Adipose tissue (tissue), 3 donors: Measurements from ENCODE around the gene IFFO2. TPM values are rescaled to one million over a fixed set of nuclear protein-coding genes. Genes with fewer than 3 reads are reported as not detected.

Source experiments
- H3K27ac ChIP-seq: one replicate; pipeline ENCODE4 v1.5.1; 2013; ENCODE audit warnings: low read depth, low read length
- WGBS, 3 donors: extraction: QIAGEN DNeasy Blood & Tissue Kit; methylation state at CpG; one replicate each; pipeline ENCODE4 v1.1.7; 2013; 5-methylcytosine and 5-hydroxymethylcytosine counted together
- polyA plus RNA-seq, 3 donors: library from polyadenylated mRNA; stranded (reverse); fragments of 200-250 nt; gene quantifications; one replicate each; pipeline ENCODE4 v1.2.3, GENCODE V29; 2013
- donor health status: healthy with polysubstance abuse.
- donor health status: Bipolar disorder and iron deficiency.
- donor health status: healthy.

The IFFO2 gene
- polyA plus RNA-seq = 10 to 100 TPM in 1 of 3 donors, 1 to 10 TPM in 2; 3.3 to 10.3 (median 6.2) TPM

DNA sequence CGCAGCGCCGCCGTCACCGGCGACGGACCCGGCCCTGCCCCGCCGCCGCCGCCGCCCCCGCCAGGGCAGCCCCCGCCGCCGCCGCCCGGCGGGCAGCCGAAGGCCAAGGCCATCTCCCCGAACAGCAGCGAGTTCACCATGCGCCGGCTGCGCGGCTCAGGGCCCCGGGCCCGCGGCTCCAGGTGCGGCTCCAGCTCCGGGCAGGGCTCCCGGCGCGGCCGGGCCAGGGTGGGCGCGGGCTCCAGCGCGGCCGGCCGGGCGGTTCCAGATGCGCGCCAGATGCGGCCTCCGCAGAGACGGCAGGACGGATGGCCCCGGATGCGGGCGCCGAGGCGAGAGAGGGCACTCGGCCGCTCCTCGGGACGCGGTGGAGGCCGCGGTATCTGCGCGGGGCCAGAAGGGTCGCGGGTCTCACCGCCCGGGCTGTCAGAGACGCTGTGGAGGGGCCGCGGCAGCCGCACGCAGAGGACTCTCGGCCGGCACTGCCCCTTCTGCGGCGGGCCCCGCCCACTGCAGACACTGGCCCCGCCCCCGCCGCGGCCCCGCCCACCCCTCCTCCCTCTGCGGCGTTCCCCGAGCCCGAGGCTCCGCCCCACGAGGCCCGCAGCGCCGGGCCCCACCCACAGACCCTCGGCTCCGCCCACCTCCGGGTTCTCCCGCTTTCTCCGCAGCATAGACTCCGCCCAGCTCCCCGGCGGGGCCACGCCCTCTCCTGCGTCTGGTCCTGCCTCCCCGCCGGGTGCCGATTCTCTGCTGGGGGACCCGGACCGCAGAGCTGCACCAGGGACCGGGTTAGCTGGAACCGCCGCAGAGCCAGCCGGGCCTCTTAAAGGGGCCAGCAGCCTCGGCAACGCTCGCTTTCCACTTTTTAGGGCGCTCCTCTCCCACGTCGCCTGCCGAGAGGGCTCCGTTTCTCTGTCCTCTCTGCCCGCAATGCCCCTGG, at the start of gene IFFO2:
Gene IFFO2 (minus strand): TSS at position 484 of the 943 bp plus-strand sequence. CDS start 344 bp downstream, at position 140.
- no peak within 1 kb of the TSS for H3K27ac ChIP-seq
- 0 to 1% (median 1%) methylated on average over 55 to 119 of the region's 119 CpGs for WGBS, 3 donors

- WGBS, 3 donors = 24 to 45% (median 30%) methylated on average over 4 of the region's 4 CpGs
- H3K27ac ChIP-seq = no peak overlapping the region
Measured at GRCh38 chr1:19006000-19006399, 49.5 kb upstream of the IFFO2 start.

- 80 to 88% (median 82%) methylated on average over 11 of the region's 11 CpGs for WGBS, 3 donors
- H3K27ac ChIP-seq = no peak overlapping the region
Measured at GRCh38 chr1:19003371-19004290, 47.2 kb upstream of the IFFO2 start.

GRCh38 chr1:19000065-19000464, 43.6 kb upstream of the IFFO2 start:
- 81 to 95% (median 93%) methylated on average over 2 of the region's 2 CpGs for WGBS, 3 donors
- H3K27ac ChIP-seq = no peak overlapping the region

- WGBS, 3 donors = 28 to 49% (median 34%) methylated on average over 2 of the region's 2 CpGs
Measured at GRCh38 chr1:18999359-18999758, 42.9 kb upstream of the IFFO2 start.

DNA sequence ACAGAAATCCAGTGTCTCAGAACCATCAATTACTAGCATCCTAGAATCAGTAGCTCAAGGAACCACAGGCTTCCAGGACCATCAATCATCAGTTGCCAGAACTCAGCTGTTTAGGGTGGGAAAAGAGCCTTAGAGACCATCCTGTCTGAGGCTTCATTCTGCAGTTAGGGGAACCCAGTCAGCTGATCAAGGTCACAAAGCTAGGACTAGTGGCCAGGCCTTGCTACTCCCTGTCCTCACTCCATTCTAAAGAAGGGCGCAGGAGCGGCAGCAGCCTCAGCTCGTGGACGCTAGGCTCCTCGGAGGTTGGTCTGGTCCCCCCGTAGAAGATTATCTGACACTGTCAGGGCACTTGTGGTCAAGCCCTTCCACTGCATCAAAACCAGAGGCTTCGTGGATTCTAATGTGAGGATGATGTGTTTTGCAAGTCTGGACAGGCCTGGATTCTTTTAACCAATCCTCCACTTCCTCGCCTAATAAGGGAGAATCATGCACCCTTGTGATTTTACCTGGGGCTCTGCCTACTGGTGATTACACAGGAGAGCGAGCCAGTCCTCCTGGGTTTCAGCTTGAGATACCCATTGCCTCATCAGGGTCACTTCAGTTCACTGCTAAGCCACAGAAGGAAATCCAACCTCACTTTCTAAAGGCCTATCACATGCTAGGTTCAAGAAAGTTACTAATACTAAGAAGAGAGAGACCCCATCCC, 41.7 kb upstream of the IFFO2 start:
- H3K27ac ChIP-seq = no peak overlapping the region
- WGBS, 3 donors = 88 to 89% (median 88%) methylated on average over 9 of the region's 9 CpGs

More at GRCh38 chr1:18999359-18999758, 42.9 kb upstream of the IFFO2 start:
- no peak overlapping the region for H3K27ac ChIP-seq

DNA sequence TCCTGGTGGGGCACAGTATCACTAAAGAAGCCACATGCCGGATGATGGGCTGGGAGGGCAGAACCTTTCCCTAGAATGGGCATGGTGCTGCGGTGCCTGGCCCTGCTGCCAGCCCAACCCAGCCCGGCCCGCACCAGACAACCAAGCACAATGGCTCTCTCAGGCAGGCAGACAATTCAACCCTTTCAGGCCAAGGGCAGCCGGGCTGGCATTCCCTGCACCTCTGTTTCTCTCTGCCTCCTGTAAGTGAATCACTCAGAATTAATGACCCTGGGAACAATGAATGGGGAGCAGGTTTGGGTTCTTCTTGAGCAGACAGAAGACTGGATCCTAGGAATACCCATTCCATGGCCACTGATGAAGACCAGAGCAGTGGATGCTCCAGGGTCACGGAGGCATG, 41.0 kb upstream of the IFFO2 start:
- H3K27ac ChIP-seq = no peak overlapping the region
- 86 to 97% (median 94%) methylated on average over 6 of the region's 6 CpGs for WGBS, 3 donors

- no peak overlapping the region for H3K27ac ChIP-seq
Measured at GRCh38 chr1:18996548-18997177, 40.2 kb upstream of the IFFO2 start.

GRCh38 chr1:18994381-18994780, 37.9 kb upstream of the IFFO2 start:
- 83 to 93% (median 85%) methylated on average over 6 of the region's 6 CpGs for WGBS, 3 donors
- no peak overlapping the region for H3K27ac ChIP-seq

More at GRCh38 chr1:18996548-18997177, 40.2 kb upstream of the IFFO2 start:
- WGBS, 3 donors = 65 to 89% (median 74%) methylated on average over 6 of the region's 6 CpGs

- H3K27ac ChIP-seq = no peak overlapping the region
- 65 to 80% (median 66%) methylated on average over 3 of the region's 3 CpGs for WGBS, 3 donors
Measured at GRCh38 chr1:18992646-18993045, 36.2 kb upstream of the IFFO2 start.

GRCh38 chr1:18991585-18991984, 35.1 kb upstream of the IFFO2 start:
- H3K27ac ChIP-seq = no peak overlapping the region
- WGBS, 3 donors = 96 to 100% (median 97%) methylated on average over 3 of the region's 3 CpGs

GRCh38 chr1:18989896-18990295, 33.4 kb upstream of the IFFO2 start:
- H3K27ac ChIP-seq = no peak overlapping the region
- 35 to 84% (median 79%) methylated on average over 9 of the region's 9 CpGs for WGBS, 3 donors

- WGBS, 3 donors = 52 to 84% (median 79%) methylated on average over 11 of the region's 11 CpGs
- no peak overlapping the region for H3K27ac ChIP-seq
Measured at GRCh38 chr1:18989176-18989799, 32.8 kb upstream of the IFFO2 start.

DNA sequence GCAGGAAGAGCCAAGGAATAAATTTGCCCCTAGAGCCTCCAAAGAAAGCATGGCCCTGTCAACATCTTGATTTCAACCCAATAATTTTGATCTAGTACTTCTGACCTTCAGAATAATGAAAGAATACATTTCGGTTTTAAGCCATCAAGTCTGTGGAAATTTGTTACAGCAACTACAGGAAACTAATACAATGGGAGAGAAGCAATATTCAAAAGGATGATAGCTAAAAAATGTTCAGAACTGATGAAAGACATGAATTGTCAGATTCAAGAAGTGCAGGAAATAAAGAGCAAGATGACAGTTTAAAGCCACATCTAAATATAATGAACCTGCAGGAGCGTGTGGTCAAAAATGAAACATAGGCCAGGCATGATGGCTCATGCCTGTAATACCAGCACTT, 24.8 kb upstream of the IFFO2 start:
- H3K27ac ChIP-seq = no peak overlapping the region
- WGBS, 3 donors = 91 to 95% (median 92%) methylated on average over 2 of the region's 2 CpGs

GRCh38 chr1:18978706-18979105, 22.2 kb upstream of the IFFO2 start:
- WGBS, 3 donors = 63 to 81% (median 67%) methylated on average over 2 of the region's 2 CpGs
- no peak overlapping the region for H3K27ac ChIP-seq

DNA sequence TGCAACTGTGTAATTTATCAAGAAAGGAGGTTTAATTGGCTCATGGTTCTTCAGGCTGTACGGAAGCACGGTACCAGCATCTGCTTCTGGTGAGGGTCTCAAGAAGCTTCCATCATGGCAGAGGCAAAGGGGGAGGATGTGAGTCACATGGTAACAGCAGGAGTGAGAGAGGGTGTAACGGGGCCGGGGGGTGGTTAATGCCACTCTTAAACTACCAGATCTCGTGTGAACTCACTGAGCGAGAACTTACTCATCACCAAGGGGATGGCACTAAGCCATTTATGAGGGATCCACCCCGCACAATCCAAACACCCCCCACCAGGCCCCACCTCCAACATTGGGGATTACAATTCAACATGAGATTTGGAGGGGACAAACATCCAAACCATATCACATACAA, 21.0 kb upstream of the IFFO2 start:
- WGBS, 3 donors = 75 to 92% (median 79%) methylated on average over 7 of the region's 7 CpGs
- no peak overlapping the region for H3K27ac ChIP-seq

GRCh38 chr1:18976096-18976495, 19.6 kb upstream of the IFFO2 start:
- WGBS, 3 donors = 79 to 94% (median 85%) methylated on average over 8 of the region's 8 CpGs
- no peak overlapping the region for H3K27ac ChIP-seq
